ENCODE results near the gene RITA1. TPM values are rescaled to one million over a fixed set of nuclear protein-coding genes. Genes with fewer than 3 reads are reported as not detected.

Gene RITA1
- total and polyA plus RNA-seq, 2 experiments from 2014 or later, result 20.0 to 40.4 TPM

GRCh38 chr12:113171543-113171942, 14.0 kb upstream of the RITA1 start (continued):
- TF ChIP-seq ZNF462 (CRISPR knock-in tag; IDR thresholded peaks at IDR 0.05), result no peak
- TF ChIP-seq ZNF331 (CRISPR knock-in tag; IDR thresholded peaks at IDR 0.05; ENCODE audit: low read depth), result no peak
- TF ChIP-seq POLR2AphosphoS5 (IDR thresholded peaks at IDR 0.05; ENCODE audit: low read depth), result no peak
- TF ChIP-seq ETS1 (IDR thresholded peaks at IDR 0.05), result no peak

- H3K4me3 Mint-ChIP-seq, result no peak overlapping the region
- no peaks in the 10 kb centered on the region for H3K9me3 Mint-ChIP-seq
- Histone ChIP-seq H3K27ac (ENCODE audit: low read depth) (no peak overlapping the region), H3K4me1 (ENCODE audit: insufficient read depth) (no peaks in the 10 kb centered on the region), H4K20me1 (replicated peaks; ENCODE audit: insufficient read depth) (peaks cover 9% of the 10 kb centered on the region; the same call in 1 of the 2 replicates), H3K9me2 (ENCODE audit: insufficient read depth) (no peaks in the 10 kb centered on the region), H3F3A (replicated peaks; ENCODE audit: low read depth) (peaks cover 3% of the 10 kb centered on the region; the same call in 1 of the 2 replicates), H3K4me2 (no peak overlapping the region), H3K27me3 (ENCODE audit: insufficient read depth) (no peaks in the 10 kb centered on the region), H2AFZ (no peak overlapping the region), H3K36me3 (ENCODE audit: insufficient read depth) (peaks cover 53% of the 10 kb centered on the region), H3K4me3 (no peak overlapping the region), H3K79me2 (replicated peaks; ENCODE audit: insufficient read depth) (no peaks in the 10 kb centered on the region; the same call in 1 of the 2 replicates)
- H3K27me3 Mint-ChIP-seq (ENCODE audit: insufficient read depth, low read depth, poor library complexity), result peaks cover 16% of the 10 kb centered on the region
- no peak for DNase-seq (ENCODE audit: low spot score)
- H3K27ac Mint-ChIP-seq, result no peak overlapping the region; the same call in 1 of the 2 replicates
- no peak for ATAC-seq
- no peaks in the 10 kb centered on the region for H3K4me1 Mint-ChIP-seq
- H3K36me3 Mint-ChIP-seq (ENCODE audit: low read depth), result peaks cover 79% of the 10 kb centered on the region
- TF ChIP-seq REST (IDR thresholded peaks at IDR 0.05; ENCODE audit: unreplicated experiment) (no peak), POLR2AphosphoS5 (IDR thresholded peaks at IDR 0.05; ENCODE audit: low read depth) (no peak), CTCF (conservative IDR thresholded peaks at IDR 0.05; ENCODE audit: low read depth in 2 of 2) (no peak), ZNF114 (CRISPR knock-in tag; IDR thresholded peaks at IDR 0.05) (no peak), CREB1 (CRISPR knock-in tag; IDR thresholded peaks at IDR 0.05; ENCODE audit: low read depth) (no peak), JUNB (IDR thresholded peaks at IDR 0.05; ENCODE audit: unreplicated experiment) (no peak), NANOG (IDR thresholded peaks at IDR 0.05; ENCODE audit: borderline replicate concordance) (no peak), ETS1 (IDR thresholded peaks at IDR 0.05) (no peak), STAT1 (IDR thresholded peaks at IDR 0.05; ENCODE audit: unreplicated experiment) (no peak), EZH2phosphoT487 (IDR thresholded peaks at IDR 0.05; ENCODE audit: unreplicated experiment) (no peak)
Observed at GRCh38 chr12:113172185-113172584, 13.3 kb upstream of the RITA1 start.
